K562 (cell line): Measurements from ENCODE around the gene APC2. TPM values are rescaled to one million over a fixed set of nuclear protein-coding genes. Genes with fewer than 3 reads are reported as not detected.

Experiments
- CEBPB ChIP-seq: fragments of 450-650 bp; IDR thresholded peaks from 2 replicates; pipeline ENCODE4 v1.6.1; 2016; ENCODE audit warnings: missing genetic modification characterization, missing compliant biosample characterization
- CTBP1 ChIP-seq: fragments of 450-650 bp; IDR thresholded peaks from 2 replicates; pipeline ENCODE4 v1.6.1; 2016; ENCODE audit warnings: borderline replicate concordance
- E4F1 ChIP-seq: fragments of 250-450 bp; sonication (Bioruptor Pico); IDR thresholded peaks from 2 replicates; pipeline ENCODE4 v1.5.0; 2021; ENCODE audit warnings: mild to moderate bottlenecking, borderline replicate concordance
- HBP1 ChIP-seq: fragments of 450-650 bp; formaldehyde crosslinking; IDR thresholded peaks from 2 replicates; pipeline ENCODE4 v1.4.0; 2022; ENCODE audit warnings: missing genetic modification characterization
- KLF13 ChIP-seq: fragments of 450-650 bp; IDR thresholded peaks from 2 replicates; pipeline ENCODE4 v1.6.1; 2016; ENCODE audit warnings: missing genetic modification characterization, low read depth, mild to moderate bottlenecking, missing compliant biosample characterization, moderate library complexity, borderline replicate concordance
- MXI1 ChIP-seq: IDR thresholded peaks from 2 replicates; pipeline ENCODE4 v1.6.1; 2011; ENCODE audit warnings: low read depth, mild to moderate bottlenecking, improper control_type of control experiment, low read length
- MYC ChIP-seq, 2 experiments: fragments of 250-450 bp in 1 of 2; sonication (Bioruptor Pico) in 1 of 2; IDR thresholded peaks; 2 replicates each; pipeline versions ENCODE4 v1.5.1 to v1.6.1; 2012 to 2021; ENCODE audit warnings: low read depth in 2 of 2, borderline replicate concordance in 1 of 2, improper control_type of control experiment in 1 of 2, low read length in 1 of 2, mild to moderate bottlenecking in 1 of 2, moderate library complexity in 1 of 2
- POLR2AphosphoS5 ChIP-seq: IDR thresholded peaks from 2 replicates; pipeline ENCODE4 v1.6.1; 2011; ENCODE audit warnings: mild to moderate bottlenecking, low read depth, low read length, moderate library complexity; ENCODE audit not compliant: control insufficient read depth, insufficient read depth
- THAP12 ChIP-seq: fragments of 250-450 bp; sonication (Bioruptor Pico); IDR thresholded peaks from 2 replicates; pipeline ENCODE4 v1.9.0; 2021; ENCODE audit warnings: mild to moderate bottlenecking, inconsistent platforms
- TRIM24 ChIP-seq, 2 experiments: fragments of 450-650 bp; IDR thresholded peaks; 2 replicates each; pipeline ENCODE4 v1.6.1; 2016
- WHSC1 ChIP-seq: IDR thresholded peaks from one replicate; pipeline ENCODE4 v1.6.1; 2012; ENCODE audit warnings: low read length, control low read depth, inconsistent platforms
- ZFP1 ChIP-seq: fragments of 450-650 bp; formaldehyde crosslinking; IDR thresholded peaks from 2 replicates; pipeline ENCODE4 v1.4.0; 2020; ENCODE audit warnings: mild to moderate bottlenecking, mixed read lengths
- ZNF175 ChIP-seq: fragments of 200-800 bp; sonication (Bioruptor generic); IDR thresholded peaks from 2 replicates; pipeline ENCODE4 v1.6.1; 2016; ENCODE audit warnings: low read depth, mild to moderate bottlenecking, missing genetic modification characterization, missing compliant biosample characterization
- ZNF239 ChIP-seq: fragments of 250-450 bp; sonication (Bioruptor Pico); IDR thresholded peaks from 2 replicates; pipeline ENCODE4 v1.4.0; 2020; ENCODE audit warnings: mild to moderate bottlenecking
- ZNF398 ChIP-seq: fragments of 250-450 bp; sonication (Bioruptor Pico); IDR thresholded peaks from 2 replicates; pipeline ENCODE4 v1.8.0; 2021; ENCODE audit warnings: moderate library complexity, mild to moderate bottlenecking, inconsistent platforms
- ZNF449 ChIP-seq: fragments of 250-450 bp; sonication (Bioruptor Pico); IDR thresholded peaks from 2 replicates; pipeline ENCODE4 v1.8.0; 2022; ENCODE audit warnings: moderate library complexity, mild to moderate bottlenecking, inconsistent platforms
- ZNF696 ChIP-seq: fragments of 250-450 bp; sonication (Bioruptor Pico); conservative IDR thresholded peaks from 2 replicates; pipeline ENCODE4 v1.4.0; 2020; ENCODE audit warnings: mild to moderate bottlenecking, moderate library complexity
- polyA plus RNA-seq, 8 experiments: library from polyadenylated mRNA; depleted of rRNA in 4 of 8; stranded (reverse) in 5 of 8; unstranded in 3 of 8; fragments of >200 nt; fragmentation: Nextera tagmentation in 2 of 8; fragmentation: Illumina TruSeq in 1 of 8; extraction: Ambion mirVana in 2 of 8; extraction: Trizol in 1 of 8; gene quantifications; 2 replicates each; pipeline versions ENCODE4 v1.2.1 to v1.2.3, GENCODE V29; 2011 to 2014; ENCODE audit warnings: inconsistent platforms in 1 of 8, missing spikeins in 1 of 8
- total RNA-seq, 7 experiments: library from RNA; depleted of rRNA in 6 of 7; stranded (reverse); fragments of >200 nt in 6 of 7; fragmentation: Illumina TruSeq in 2 of 7; extraction: Trizol in 2 of 7; gene quantifications; 2 replicates each; pipeline versions ENCODE4 v1.2.1 to v1.2.3, GENCODE V29; 2011 to 2021; ENCODE audit warnings: low replicate concordance in 1 of 7

The APC2 gene
- total and polyA plus RNA-seq, 9 of the 15 experiments (the other 6 are each of a cell fraction or from before 2014, with no cell fraction given) = 0.01 to 0.40 (median 0.05) TPM; not detected in 3

- TF ChIP-seq ZNF239 (CRISPR knock-in tag) = no peak
- TF ChIP-seq ZNF449 = no peak
- TF ChIP-seq WHSC1 = no peak
- peak; percentile 75 for TF ChIP-seq MYC (IDR thresholded peaks at IDR 0.05; ENCODE audit: low read depth, low read length)
- TF ChIP-seq MYC (CRISPR knock-in tag; IDR thresholded peaks at IDR 0.05; ENCODE audit: borderline replicate concordance, low read depth) = no peak; the same call in 1 of the 2 replicates
- TF ChIP-seq ZNF398 (CRISPR knock-in tag) = no peak
- no peak for TF ChIP-seq HBP1 (CRISPR knock-in tag)
- peak; percentile 81 for TF ChIP-seq CTBP1
- no peak for TF ChIP-seq ZFP1 (CRISPR knock-in tag)
- peak; percentile 58 for TF ChIP-seq POLR2AphosphoS5
- no peak for TF ChIP-seq ZNF696 (CRISPR knock-in tag)
- TF ChIP-seq MXI1 = no peak
- 0 out of 2 replicates have a peak, but pooled peaks have one; percentile 8 for TF ChIP-seq KLF13 (tag)
- no peak for TF ChIP-seq CEBPB
- TF ChIP-seq TRIM24 (IDR thresholded peaks at IDR 0.05) = peak in 1 of 2 experiments; percentile 31; a peak in 1 of 4 replicates
- TF ChIP-seq THAP12 = peak; percentile 89
- no peak for TF ChIP-seq E4F1
- no peak for TF ChIP-seq ZNF175
Measured at GRCh38 chr19:1491114-1491848, 41.4 kb downstream of the APC2 start, which contains the start of gene REEP6 (continued).
